Hematopoietic multipotent progenitor cell treated with erythropoietin and hydrocortisone succinate and interleukin-3 and kit ligand, for 8 days (in vitro differentiated cells): ENCODE results near the gene ACO1.

Experiments used
- DNase-seq: peaks from one replicate; pipeline ENCODE4 v3.0.0-alpha.2; 2015

Gene ACO1

DNA sequence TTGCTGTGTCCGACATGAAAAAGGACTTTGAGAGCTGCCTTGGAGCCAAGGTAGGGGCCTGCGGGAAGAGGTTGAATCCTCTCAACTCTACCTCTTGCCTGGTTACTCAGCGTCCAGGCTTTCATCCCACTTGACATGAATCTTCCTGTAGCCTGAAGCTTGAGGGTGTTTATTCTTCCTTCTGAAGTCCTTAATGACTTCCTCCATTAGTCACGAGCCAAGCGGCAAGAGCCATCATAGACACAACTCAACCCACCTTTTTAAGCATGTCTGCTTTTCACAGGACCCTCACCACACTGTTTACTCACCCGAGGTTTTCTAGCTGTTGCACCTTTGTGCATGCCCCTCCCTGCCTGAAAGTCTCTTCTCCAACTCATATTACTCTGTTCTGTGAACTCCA is 40.2 kb downstream of the ACO1 start:
- no peak for DNase-seq

- DNase-seq, result peak; percentile 26
These were observed 42.0 kb downstream of the ACO1 start for GRCh38 chr9:32426278-32426939.

DNA sequence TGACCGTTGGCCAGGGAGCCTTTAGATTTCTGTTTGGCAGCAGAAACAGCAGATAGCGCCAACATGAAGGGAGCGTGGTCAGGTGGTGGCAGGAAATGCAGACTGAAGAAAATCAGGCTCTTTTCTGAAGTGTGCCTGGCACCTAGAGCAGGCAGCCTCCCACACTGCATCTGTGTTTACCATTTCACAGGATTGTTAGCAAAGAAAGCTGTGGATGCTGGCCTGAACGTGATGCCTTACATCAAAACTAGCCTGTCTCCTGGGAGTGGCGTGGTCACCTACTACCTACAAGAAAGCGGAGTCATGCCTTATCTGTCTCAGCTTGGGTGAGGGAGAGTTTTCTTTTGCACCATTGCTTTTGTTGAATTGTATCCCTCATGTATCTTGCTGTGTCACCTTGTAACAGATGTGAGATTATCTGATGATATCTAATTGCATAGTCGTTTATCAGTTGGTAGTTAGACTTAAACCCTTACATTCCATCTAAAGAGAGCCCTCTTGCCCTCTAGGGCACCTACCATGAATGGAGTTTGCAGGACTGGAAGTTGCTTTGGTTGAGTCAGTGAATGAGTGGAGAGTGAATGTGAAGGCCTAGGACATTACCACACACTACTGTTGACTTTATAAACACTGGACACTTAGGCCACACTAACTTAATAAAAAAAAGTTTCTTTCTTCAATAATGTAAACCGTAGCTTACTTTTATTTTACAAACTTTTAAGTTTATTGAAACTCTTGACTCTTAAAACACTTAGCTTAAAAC is 42.8 kb downstream of the ACO1 start:
- DNase-seq, result peak; percentile 53

GRCh38 chr9:32430720-32431119 is 46.3 kb downstream of the ACO1 start:
- no peak for DNase-seq

DNA sequence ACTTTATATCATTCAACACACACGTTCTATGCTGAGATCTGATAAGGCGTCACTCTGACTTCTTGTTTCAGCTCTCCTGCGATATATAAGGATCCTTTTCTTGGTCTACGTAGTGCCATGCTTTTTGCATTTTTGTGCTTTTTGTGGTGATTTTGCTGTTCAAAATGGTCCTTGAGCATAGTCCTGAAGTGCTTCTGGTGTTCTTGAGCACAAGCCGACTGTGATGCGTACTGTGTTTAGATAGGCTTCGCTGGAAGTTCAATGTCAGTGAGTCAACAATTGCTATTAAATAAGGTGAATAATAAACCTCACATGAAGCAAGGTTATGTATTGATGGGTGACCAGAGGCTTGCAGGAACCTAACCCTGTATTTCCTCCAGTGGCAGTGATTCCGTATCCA is 46.8 kb downstream of the ACO1 start:
- DNase-seq, result peak; percentile 31

DNA sequence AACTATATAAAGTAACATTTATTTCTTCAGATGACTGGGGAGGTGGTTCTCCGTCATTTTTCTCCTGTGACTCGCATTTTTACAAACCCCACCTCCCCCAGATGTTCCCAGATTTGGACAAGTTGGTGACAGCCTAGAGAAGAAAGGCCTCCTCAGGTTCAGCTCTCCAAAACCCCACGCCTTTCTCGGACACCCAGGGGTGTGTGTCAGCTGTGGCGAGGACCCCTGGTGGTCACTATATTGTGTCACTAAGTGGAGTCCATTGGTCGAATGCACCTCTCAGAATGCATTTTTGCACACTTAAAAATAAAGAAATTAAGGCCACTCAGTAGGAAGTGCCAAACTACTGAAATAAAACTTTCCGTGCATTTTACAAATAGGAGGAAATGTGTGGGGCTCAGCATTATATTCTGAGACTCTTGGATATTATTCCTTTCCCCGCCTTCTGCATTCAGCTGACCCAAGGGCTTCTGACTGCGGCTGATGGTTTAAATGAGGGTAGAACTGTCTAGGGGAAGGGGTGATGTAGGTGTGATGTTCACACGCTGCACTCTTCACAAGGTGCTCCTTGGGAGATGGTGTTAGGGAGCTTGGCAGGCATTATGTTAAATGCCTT is 47.6 kb downstream of the ACO1 start:
- peak; percentile 50 for DNase-seq

GRCh38 chr9:32434892-32435291 is 50.4 kb downstream of the ACO1 start:
- no peak for DNase-seq

- no peak for DNase-seq
These were observed 57.2 kb downstream of the ACO1 start for GRCh38 chr9:32441678-32442077.

GRCh38 chr9:32442433-32442832 is 58.0 kb downstream of the ACO1 start:
- DNase-seq, result no peak

DNA sequence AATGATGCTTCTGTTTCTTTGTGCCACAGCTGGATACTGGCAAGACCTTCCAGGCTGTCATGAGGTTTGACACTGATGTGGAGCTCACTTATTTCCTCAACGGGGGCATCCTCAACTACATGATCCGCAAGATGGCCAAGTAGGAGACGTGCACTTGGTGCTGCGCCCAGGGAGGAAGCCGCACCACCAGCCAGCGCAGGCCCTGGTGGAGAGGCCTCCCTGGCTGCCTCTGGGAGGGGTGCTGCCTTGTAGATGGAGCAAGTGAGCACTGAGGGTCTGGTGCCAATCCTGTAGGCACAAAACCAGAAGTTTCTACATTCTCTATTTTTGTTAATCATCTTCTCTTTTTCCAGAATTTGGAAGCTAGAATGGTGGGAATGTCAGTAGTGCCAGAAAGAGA is 65.5 kb downstream of the ACO1 start:
- no peak for DNase-seq

- no peak for DNase-seq
These were observed 69.8 kb downstream of the ACO1 start for GRCh38 chr9:32454280-32454679.

DNA sequence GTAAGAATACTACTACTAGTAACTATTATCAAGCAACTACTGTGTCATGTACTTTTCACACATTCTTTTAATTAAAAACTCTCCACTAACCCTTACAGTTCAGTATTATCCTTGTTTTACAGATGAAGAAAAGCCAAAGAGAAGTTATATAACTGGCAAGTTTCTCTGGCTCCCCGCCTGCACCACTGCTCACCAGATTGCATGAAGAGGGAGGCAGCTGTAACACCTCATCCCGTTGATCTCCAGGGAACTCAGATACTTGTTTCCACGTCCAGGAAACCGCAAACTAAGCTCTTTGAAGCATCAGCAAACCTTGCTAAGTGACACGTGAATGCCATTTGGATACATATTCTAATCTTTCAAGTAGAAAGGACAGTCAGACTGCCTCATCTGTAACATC is 71.3 kb downstream of the ACO1 start:
- DNase-seq, result no peak

- no peak for DNase-seq
These were observed 72.1 kb downstream of the ACO1 start for GRCh38 chr9:32456564-32456963.

DNA sequence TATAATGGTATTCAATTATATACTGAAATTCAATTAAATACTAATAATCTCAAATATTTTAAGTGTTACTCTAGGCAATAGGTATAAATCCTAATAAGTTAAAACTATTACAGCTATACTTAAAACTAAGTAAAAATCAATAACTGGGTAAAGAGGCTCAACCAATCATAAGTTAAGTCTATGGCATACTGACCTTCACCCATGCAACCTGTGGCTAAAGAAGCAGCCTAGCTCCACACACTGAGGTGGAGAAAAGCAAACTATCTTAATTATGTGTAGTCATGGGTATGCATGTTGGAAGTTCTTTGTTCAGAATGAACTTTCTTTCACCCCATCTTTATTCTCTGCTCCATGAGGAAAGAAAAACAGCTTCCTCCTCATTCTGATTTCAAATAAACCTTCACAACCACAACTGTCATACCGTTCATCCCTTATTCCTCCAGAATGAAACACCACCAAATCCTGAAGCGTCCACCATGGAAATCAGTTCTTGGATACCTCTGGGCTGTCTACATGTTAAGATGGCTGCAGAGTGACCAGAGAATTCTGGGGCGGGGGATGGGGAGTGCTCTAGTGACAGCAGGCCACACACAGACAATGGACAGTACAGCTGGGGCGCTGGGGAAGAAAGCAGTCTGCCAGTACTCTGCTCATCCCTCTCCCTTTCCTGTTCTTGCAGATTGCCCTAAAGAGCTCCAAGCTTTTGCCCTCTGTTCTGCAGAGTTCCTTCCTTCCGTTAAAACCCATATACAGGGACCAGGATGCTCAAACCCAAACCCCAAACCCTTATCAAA is 79.3 kb downstream of the ACO1 start:
- DNase-seq, result no peak

GRCh38 chr9:32468740-32469139 is 84.3 kb downstream of the ACO1 start:
- DNase-seq, result peak; percentile 17

DNA sequence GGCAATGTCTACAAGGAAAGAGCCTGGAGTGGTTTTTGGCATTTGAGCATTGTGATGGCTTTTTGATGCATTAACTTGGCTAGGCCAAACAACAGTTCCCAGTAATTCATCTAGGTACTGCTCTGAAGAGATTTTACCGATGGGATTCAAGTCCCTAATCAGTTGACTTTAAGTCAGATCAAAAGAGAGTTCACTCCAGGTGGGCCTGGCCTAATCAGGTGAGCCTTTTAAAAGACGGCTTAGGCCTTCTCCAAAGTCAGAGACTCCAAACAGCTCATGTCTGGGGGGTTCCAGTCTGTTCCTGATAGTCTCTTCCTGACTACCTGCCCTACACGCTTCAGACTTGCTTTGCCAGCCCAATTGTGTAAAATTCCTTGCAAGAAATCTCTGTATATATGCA is 87.9 kb downstream of the ACO1 start:
- no peak for DNase-seq

DNA sequence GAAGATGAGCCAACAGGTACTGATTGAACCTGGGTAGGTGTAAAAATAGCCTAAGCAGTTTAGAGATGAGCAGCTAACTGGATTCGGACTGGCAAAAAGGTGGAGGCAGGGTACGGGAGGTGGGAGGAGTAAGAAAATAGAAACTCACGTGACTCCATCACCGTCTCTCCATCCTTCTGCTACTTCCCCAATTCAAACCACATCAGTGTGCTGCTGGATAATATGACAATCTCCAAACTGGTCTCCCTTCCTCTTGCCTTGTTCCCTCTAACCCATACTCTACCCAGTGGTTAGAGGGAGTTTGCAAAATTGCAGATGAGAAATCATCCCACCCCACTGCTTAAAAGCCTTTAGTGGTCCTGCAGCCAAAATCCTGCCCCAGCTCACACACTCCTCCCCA is 98.9 kb downstream of the ACO1 start:
- DNase-seq, result no peak

- DNase-seq, result no peak
These were observed 102.6 kb downstream of the ACO1 start for GRCh38 chr9:32486839-32487562.

DNA sequence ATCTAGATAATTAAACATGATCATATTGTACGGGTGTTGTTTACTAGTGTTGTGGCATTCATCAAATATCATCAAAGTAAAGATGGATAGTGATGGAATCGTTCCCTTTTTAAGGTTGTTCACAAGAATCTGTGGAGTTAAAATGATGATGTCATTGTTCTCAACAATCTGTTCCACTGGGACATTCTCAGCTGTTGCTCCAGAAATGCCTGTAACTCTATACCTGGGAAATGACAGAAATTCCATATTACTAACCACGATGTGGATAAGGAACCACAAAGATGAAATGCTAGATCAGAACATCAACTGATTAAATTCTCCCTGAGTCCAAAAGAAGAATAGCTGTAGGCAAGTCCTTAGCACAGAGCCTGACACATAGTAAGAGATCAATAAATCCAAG is 103.5 kb downstream of the ACO1 start:
- no peak for DNase-seq

DNA sequence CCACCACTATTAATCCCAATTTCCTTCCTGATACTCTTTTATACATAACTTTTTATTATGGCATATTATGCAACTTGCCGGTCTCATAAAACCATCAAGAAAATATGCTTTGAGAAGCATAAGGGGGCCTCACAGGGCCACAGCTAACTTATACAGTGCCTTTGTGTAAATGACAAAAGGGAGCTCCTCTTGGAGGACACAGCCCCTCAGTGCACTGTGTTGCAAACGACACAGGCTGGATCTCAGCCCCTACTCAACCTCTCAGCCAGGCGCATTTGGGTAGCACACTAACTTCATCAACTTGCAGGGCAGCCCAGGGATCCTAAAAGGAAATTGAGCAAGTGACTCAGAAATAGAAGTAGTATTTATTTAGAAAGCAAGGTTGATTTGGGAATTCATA is 106.2 kb downstream of the ACO1 start:
- DNase-seq, result no peak

DNA sequence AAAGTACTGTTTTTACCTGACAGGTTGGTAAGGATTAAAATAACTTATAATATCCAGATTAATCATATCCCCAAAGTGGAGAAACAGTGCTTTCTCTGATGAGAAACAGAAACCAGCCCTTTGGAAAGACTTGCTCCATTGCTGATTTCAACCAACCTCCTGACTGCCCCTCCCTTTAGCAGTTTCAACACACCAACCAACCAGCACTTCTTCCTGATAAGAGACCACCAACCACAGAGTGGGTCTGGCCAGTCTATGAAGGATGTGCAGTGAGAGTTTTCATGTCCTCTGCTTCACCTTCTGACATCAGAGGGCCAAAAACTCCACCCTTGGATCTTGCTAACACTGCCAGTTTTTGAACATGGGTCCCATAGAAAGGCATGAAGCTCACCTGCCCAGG is 113.5 kb downstream of the ACO1 start:
- DNase-seq, result no peak

GRCh38 chr9:32500768-32501167 is 116.3 kb downstream of the ACO1 start:
- no peak for DNase-seq

- no peak for DNase-seq
These were observed 117.4 kb downstream of the ACO1 start for GRCh38 chr9:32501868-32502267.
